Endothelial cell of umbilical vein (primary cell): ENCODE data around the gene ME3. TPM values are rescaled to one million over a fixed set of nuclear protein-coding genes. Genes with fewer than 3 reads are reported as not detected.
A peak's percentile ranks its signal among the peaks of the same experiment; 100 is the strongest.

Source experiments
- BruUV-seq: library from RNA; stranded (reverse); fragments of 400-500 nt; replicated peaks from 2 replicates; lab custom pipeline; 2021; lab: Mats Ljungman, UMichigan
- CTCF ChIA-PET: fragments of 300-600, 350-600 bp; sonication (Branson Sonifier 250); formaldehyde crosslinking; loops from one replicate; lab custom pipeline; 2021; ENCODE audit warnings: antibody characterized with exemption, inconsistent platforms; lab: Charles Lee
- POLR2A ChIA-PET: fragments of 300-600, 350-600 bp; sonication (Branson Sonifier 250); formaldehyde crosslinking; loops from one replicate; lab custom pipeline; 2021; ENCODE audit warnings: antibody characterized with exemption, inconsistent platforms; lab: Charles Lee
- DNase-seq: peaks from one replicate; pipeline ENCODE4 v3.0.0-alpha.2; 2011; ENCODE audit warnings: low read depth, low spot score
- FAIRE-seq: peaks from 2 replicates; lab custom pipeline; 2011; peaks lifted over from hg19 to GRCh38; lab: Jason Lieb, UNC
- H2AFZ ChIP-seq: 2 replicates; pipeline ENCODE4 v1.6.0; 2012; ENCODE audit warnings: low read depth, low read length, control low read depth, inconsistent platforms
- H3K27ac ChIP-seq: 2 replicates; pipeline ENCODE4 v1.5.1; 2011; ENCODE audit warnings: low read depth, mild to moderate bottlenecking, control low read depth, low read length, moderate library complexity; ENCODE audit not compliant: insufficient read depth
- H3K27me3 ChIP-seq, 2 experiments: 2 replicates each; pipeline versions ENCODE4 v1.6.0 to v1.6.1; 2011; ENCODE audit warnings: low read length in 2 of 2, mixed read lengths in 1 of 2; ENCODE audit not compliant: control insufficient read depth in 2 of 2, insufficient read depth in 2 of 2
- H3K36me3 ChIP-seq, 2 experiments: 2 replicates in 1 of 2; 3 replicates in 1 of 2; pipeline ENCODE4 v1.5.1; 2011; ENCODE audit warnings: low read length in 2 of 2, mild to moderate bottlenecking in 1 of 2, moderate library complexity in 1 of 2; ENCODE audit not compliant: control insufficient read depth in 2 of 2, insufficient read depth in 2 of 2; ENCODE audit errors: extremely low read depth in 1 of 2
- H3K4me1 ChIP-seq: 3 replicates; pipeline ENCODE4 v1.5.1; 2011; ENCODE audit warnings: mild to moderate bottlenecking, low read length; ENCODE audit not compliant: control insufficient read depth, insufficient read depth; ENCODE audit errors: extremely low read depth
- H3K4me2 ChIP-seq: 2 replicates; pipeline ENCODE4 v1.6.1; 2011; ENCODE audit warnings: low read length, control low read depth, mixed read lengths; ENCODE audit not compliant: insufficient read depth
- H3K4me3 ChIP-seq, 3 experiments: fragments of 200-600 bp in 1 of 3; sonication (generic), shearing (Covaris generic) in 1 of 3; replicated peaks in 1 of 3; 2 replicates each; pipeline ENCODE4 v1.5.1; 2011 to 2016; ENCODE audit warnings: control low read depth in 3 of 3, low read length in 3 of 3, mild to moderate bottlenecking in 2 of 3, inconsistent platforms in 1 of 3, low read depth in 1 of 3, moderate library complexity in 1 of 3; ENCODE audit not compliant: insufficient read depth in 1 of 3
- H3K79me2 ChIP-seq: 2 replicates; pipeline ENCODE4 v1.6.0; 2012; ENCODE audit warnings: low read length, inconsistent platforms; ENCODE audit not compliant: control insufficient read depth, insufficient read depth
- H3K9ac ChIP-seq: replicated peaks from 2 replicates; pipeline ENCODE3; 2011; ENCODE audit warnings: low read length, control low read depth; ENCODE audit not compliant: insufficient read depth; ENCODE audit errors: extremely low read depth
- H3K9me1 ChIP-seq: replicated peaks from 3 replicates; pipeline ENCODE4 v1.6.0; 2011; ENCODE audit warnings: mild to moderate bottlenecking, low read length; ENCODE audit not compliant: control insufficient read depth, insufficient read depth; ENCODE audit errors: extremely low read depth
- H3K9me3 ChIP-seq: replicated peaks from 2 replicates; pipeline ENCODE4 v1.5.1; 2012; ENCODE audit warnings: low read length, inconsistent platforms; ENCODE audit not compliant: control insufficient read depth, insufficient read depth
- H4K20me1 ChIP-seq: replicated peaks from 2 replicates; pipeline ENCODE3; 2011; ENCODE audit warnings: mild to moderate bottlenecking, low read length; ENCODE audit not compliant: control insufficient read depth, insufficient read depth; ENCODE audit errors: extremely low read depth
- CTCF ChIP-seq, 2 donors: IDR thresholded peaks; 1 replicate in 1 of 2; 2 replicates in 1 of 2; pipeline ENCODE4 v1.5.1; 2011; ENCODE audit warnings: low read length in 2 of 2, mild to moderate bottlenecking in 2 of 2, moderate library complexity in 2 of 2, control low read depth in 1 of 2, inconsistent platforms in 1 of 2, low read depth in 1 of 2; ENCODE audit not compliant: insufficient read depth in 1 of 2; ENCODE audit errors: extremely low read depth in 1 of 2
- EZH2 ChIP-seq: IDR thresholded peaks from 2 replicates; pipeline ENCODE4 v1.6.1; 2012; ENCODE audit warnings: borderline replicate concordance, low read depth, mild to moderate bottlenecking, moderate library complexity, low read length, inconsistent platforms; ENCODE audit not compliant: severe bottlenecking
- FOS ChIP-seq: IDR thresholded peaks from 2 replicates; pipeline ENCODE4 v1.6.1; 2011; ENCODE audit warnings: mild to moderate bottlenecking, low read length, moderate library complexity, borderline replicate concordance; ENCODE audit not compliant: insufficient read depth
- GATA2 ChIP-seq: IDR thresholded peaks from 2 replicates; pipeline ENCODE4 v1.7.0; 2011; ENCODE audit warnings: low read depth, mild to moderate bottlenecking, moderate library complexity, mixed read lengths, low read length; ENCODE audit not compliant: insufficient read length, insufficient read depth
- JUN ChIP-seq: IDR thresholded peaks from 2 replicates; pipeline ENCODE4 v1.6.1; 2011; ENCODE audit warnings: borderline replicate concordance, low read depth; ENCODE audit not compliant: insufficient read length, insufficient read depth
- MAX ChIP-seq: IDR thresholded peaks from 2 replicates; pipeline ENCODE4 v1.6.1; 2011; ENCODE audit not compliant: insufficient read depth, insufficient read length
- MYC ChIP-seq: IDR thresholded peaks from one replicate; pipeline ENCODE4 v1.6.1; 2011; ENCODE audit warnings: mild to moderate bottlenecking, low read depth, low read length
- POLR2A ChIP-seq: IDR thresholded peaks from 2 replicates; pipeline ENCODE4 v1.6.1; 2012; ENCODE audit warnings: low read depth, mild to moderate bottlenecking, control low read depth, low read length
- POLR2AphosphoS5 ChIP-seq: IDR thresholded peaks from 2 replicates; pipeline ENCODE4 v1.6.1; 2012; ENCODE audit warnings: low read depth, mild to moderate bottlenecking, control low read depth, low read length, moderate library complexity; ENCODE audit not compliant: insufficient read depth
- dilution Hi-C: fragments of 300-500 bp; cut with MboI; formaldehyde crosslinking; loops from one replicate; pipeline ENCODE4 v1.15.0; 2019; ENCODE audit warnings: low sequenced_read_pairs; ENCODE audit not compliant: extremely low pct_ligation_motif_present
- intact Hi-C: fragments of 100-400 bp; cut with micrococcal nuclease; formaldehyde crosslinking; loops from one replicate; pipeline ENCODE4 v1.10.0; 2022
- polyA plus RNA-seq, 4 experiments: library from polyadenylated mRNA; depleted of rRNA in 3 of 4; stranded (reverse) in 3 of 4; unstranded in 1 of 4; fragments of >200 nt; gene quantifications; 2 replicates each; pipeline versions ENCODE4 v1.2.1 to v1.2.3, GENCODE V29; 2011 to 2012; ENCODE audit warnings: missing spikeins in 1 of 4
- total RNA-seq: library from RNA; stranded (reverse); gene quantifications from 2 replicates; pipeline ENCODE4 v1.2.3, GENCODE V29; 2021

ME3 gene
- total and polyA plus RNA-seq, 2 donors (not counting 3 experiments of a cell fraction or from before 2014, with no cell fraction given): 26.9 to 30.4 TPM

- POLR2A ChIA-PET: no interaction called here
- Histone ChIP-seq H3K4me3 (no peak overlapping the region), H3K36me3 (no peaks in the 10 kb centered on the region), H3K9ac (no peak overlapping the region), H4K20me1 (no peaks in the 10 kb centered on the region), H3K4me1 (no peaks in the 10 kb centered on the region), H3K27me3 (no peaks in the 10 kb centered on the region), H3K9me1 (no peaks in the 10 kb centered on the region), H3K79me2 (no peaks in the 10 kb centered on the region), H3K27ac (no peak overlapping the region), H3K4me2 (no peak overlapping the region), H2AFZ (no peak overlapping the region), H3K9me3 (no peaks in the 10 kb centered on the region)
- BruUV-seq: no TSS peak
- intact Hi-C loops (no loop called here), dilution Hi-C loops (no loop called here)
- no peak for DNase-seq
- CTCF ChIA-PET: interaction anchor here (3.1 kb wide), 1 partner anchor 48 kb away, joined by 25 read pairs; no protein-coding TSS in a partner anchor
- TF ChIP-seq POLR2A (no peak), CTCF (IDR thresholded peaks at IDR 0.05; ENCODE audit: extremely low read depth in 1 of 2, insufficient read depth in 1 of 2, low read depth in 1 of 2, low read length in 2 of 2) (peak; percentile 17 to 35)
- FAIRE-seq: no peak
Observed at GRCh38 chr11:86408845-86409244, 263.6 kb downstream of the ME3 start.

- FAIRE-seq (no peak), DNase-seq (no peak)
- TF ChIP-seq MYC: no peak
- TF ChIP-seq EZH2: no peak
- no peak for TF ChIP-seq GATA2
- TF ChIP-seq MAX: no peak
- TF ChIP-seq POLR2A: no peak
- no peak for TF ChIP-seq POLR2AphosphoS5
- TF ChIP-seq JUN: no peak
- no peak for TF ChIP-seq CTCF (IDR thresholded peaks at IDR 0.05; ENCODE audit: extremely low read depth in 1 of 2, insufficient read depth in 1 of 2, low read depth in 1 of 2, low read length in 2 of 2)
- no peak for TF ChIP-seq FOS
- H3K9me3 ChIP-seq: no peaks in the 10 kb centered on the region
- no peaks in the 10 kb centered on the region for H3K27me3 ChIP-seq
- no peak overlapping the region for H3K4me3 ChIP-seq
- no peaks in the 10 kb centered on the region for H3K36me3 ChIP-seq
- no peak overlapping the region for H2AFZ ChIP-seq
- ChIA-PET CTCF (no interaction called here), POLR2A (no interaction called here)
- no peak overlapping the region for H3K9ac ChIP-seq
- H3K4me2 ChIP-seq: no peak overlapping the region
- BruUV-seq: no TSS peak
- no peaks in the 10 kb centered on the region for H4K20me1 ChIP-seq
- H3K9me1 ChIP-seq: no peaks in the 10 kb centered on the region
- H3K4me1 ChIP-seq: no peaks in the 10 kb centered on the region
- no peaks in the 10 kb centered on the region for H3K79me2 ChIP-seq
- no peak overlapping the region for H3K27ac ChIP-seq
- dilution Hi-C loops (no loop called here), intact Hi-C loops (no loop called here)
Observed at GRCh38 chr11:86403458-86403857, 269.0 kb downstream of the ME3 start.
